Cardiac muscle cell (in vitro differentiated cells and primary cell): ENCODE results near the gene IL1RAPL1. TPM values are rescaled to one million over a fixed set of nuclear protein-coding genes. Genes with fewer than 3 reads are reported as not detected.
A peak's percentile ranks its signal among the peaks of the same experiment; 100 is the strongest.
"Not testable (repeated sequence)": the region's sequence is repeated elsewhere in the genome, so short reads cannot be mapped to it uniquely, and the experiment has no call there.

ENCODE experiments used
- DNase-seq, 2 donors: peaks; one replicate each; pipeline versions ENCODE4 v3.0.0 to v3.0.0-alpha.2; 2010 to 2017; ENCODE audit warnings: low read depth in 1 of 2, low spot score in 1 of 2
- H3K27ac ChIP-seq: fragments of 200-600 bp; sonication (generic); 2 replicates; pipeline ENCODE4 v1.5.1; 2016
- H3K27me3 ChIP-seq: fragments of 200-600 bp; sonication (generic); 2 replicates; pipeline ENCODE4 v1.6.0; 2016; ENCODE audit warnings: control low read depth
- H3K36me3 ChIP-seq: fragments of 200-600 bp; sonication (generic); 2 replicates; pipeline ENCODE4 v1.5.1; 2016; ENCODE audit warnings: control low read depth
- H3K4me1 ChIP-seq: fragments of 200-600 bp; sonication (generic); 2 replicates; pipeline ENCODE4 v1.8.1; 2017; ENCODE audit warnings: low read depth, mild to moderate bottlenecking, mixed run types
- H3K4me3 ChIP-seq: fragments of 200-600 bp; sonication (generic); 2 replicates; pipeline ENCODE4 v1.5.1; 2016; ENCODE audit warnings: mild to moderate bottlenecking
- H3K9me3 ChIP-seq: fragments of 200-600 bp; sonication (generic); 2 replicates; pipeline ENCODE4 v1.5.1; 2017; ENCODE audit warnings: low read depth, mild to moderate bottlenecking, control low read depth
- polyA plus RNA-seq: library from polyadenylated mRNA; unstranded; fragments of >200 nt; fragmentation: Nextera tagmentation; extraction: Ambion mirVana; gene quantifications from 2 replicates; pipeline ENCODE4 v1.2.1, GENCODE V29; 2016
- total RNA-seq: library from RNA; depleted of rRNA; stranded (reverse); fragments of >200 nt; gene quantifications from 2 replicates; pipeline ENCODE4 v1.2.3, GENCODE V29; 2016
- TF ChIP-seq, protein P1 (sequence below): IDR thresholded peaks from 2 replicates; pipeline ENCODE4 v1.5.1; 2012; ENCODE audit warnings: low read depth, mild to moderate bottlenecking, low read length

Gene IL1RAPL1
- total and polyA plus RNA-seq, 2 experiments from 2014 or later = 3.2 to 4.2 TPM

DNA sequence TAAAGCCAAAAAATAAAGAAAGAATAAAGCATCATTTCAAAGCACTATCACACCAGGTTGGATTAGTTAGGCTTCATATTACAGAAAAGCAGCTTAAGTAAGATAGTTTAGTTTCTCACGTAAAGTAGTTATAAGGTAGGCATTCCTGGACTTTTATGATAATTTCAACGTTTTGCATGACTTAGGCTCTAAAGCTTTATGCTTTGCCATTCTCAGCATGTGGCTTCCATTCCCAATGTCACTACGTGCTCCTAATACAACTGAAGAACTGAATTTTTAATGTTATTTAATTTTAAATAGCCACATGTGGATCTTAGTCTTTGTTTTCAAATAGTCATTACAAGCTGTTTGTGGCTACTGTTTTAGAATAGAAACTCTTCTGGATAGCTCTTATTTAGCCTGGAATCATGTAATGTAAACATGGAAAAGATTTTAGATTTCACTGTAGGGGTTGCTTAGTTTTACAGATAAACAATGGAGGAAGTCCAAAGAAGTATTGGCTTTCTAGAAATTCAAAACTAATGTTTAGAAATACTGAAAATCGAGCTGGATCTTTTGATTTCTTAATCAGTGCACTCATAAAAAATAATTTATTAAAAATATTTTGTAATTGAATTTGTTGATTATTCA is 710.0 kb downstream of the IL1RAPL1 start:
- TF ChIP-seq, protein P1, sequence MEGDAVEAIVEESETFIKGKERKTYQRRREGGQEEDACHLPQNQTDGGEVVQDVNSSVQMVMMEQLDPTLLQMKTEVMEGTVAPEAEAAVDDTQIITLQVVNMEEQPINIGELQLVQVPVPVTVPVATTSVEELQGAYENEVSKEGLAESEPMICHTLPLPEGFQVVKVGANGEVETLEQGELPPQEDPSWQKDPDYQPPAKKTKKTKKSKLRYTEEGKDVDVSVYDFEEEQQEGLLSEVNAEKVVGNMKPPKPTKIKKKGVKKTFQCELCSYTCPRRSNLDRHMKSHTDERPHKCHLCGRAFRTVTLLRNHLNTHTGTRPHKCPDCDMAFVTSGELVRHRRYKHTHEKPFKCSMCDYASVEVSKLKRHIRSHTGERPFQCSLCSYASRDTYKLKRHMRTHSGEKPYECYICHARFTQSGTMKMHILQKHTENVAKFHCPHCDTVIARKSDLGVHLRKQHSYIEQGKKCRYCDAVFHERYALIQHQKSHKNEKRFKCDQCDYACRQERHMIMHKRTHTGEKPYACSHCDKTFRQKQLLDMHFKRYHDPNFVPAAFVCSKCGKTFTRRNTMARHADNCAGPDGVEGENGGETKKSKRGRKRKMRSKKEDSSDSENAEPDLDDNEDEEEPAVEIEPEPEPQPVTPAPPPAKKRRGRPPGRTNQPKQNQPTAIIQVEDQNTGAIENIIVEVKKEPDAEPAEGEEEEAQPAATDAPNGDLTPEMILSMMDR = no peak
- H3K4me3 ChIP-seq = no peak overlapping the region
- H3K27me3 ChIP-seq = no peaks in the 10 kb centered on the region
- no peaks in the 10 kb centered on the region for H3K9me3 ChIP-seq
- H3K4me1 ChIP-seq = no peaks in the 10 kb centered on the region
- H3K27ac ChIP-seq = no peak overlapping the region
- no peak for DNase-seq
- H3K36me3 ChIP-seq = no peaks in the 10 kb centered on the region

DNA sequence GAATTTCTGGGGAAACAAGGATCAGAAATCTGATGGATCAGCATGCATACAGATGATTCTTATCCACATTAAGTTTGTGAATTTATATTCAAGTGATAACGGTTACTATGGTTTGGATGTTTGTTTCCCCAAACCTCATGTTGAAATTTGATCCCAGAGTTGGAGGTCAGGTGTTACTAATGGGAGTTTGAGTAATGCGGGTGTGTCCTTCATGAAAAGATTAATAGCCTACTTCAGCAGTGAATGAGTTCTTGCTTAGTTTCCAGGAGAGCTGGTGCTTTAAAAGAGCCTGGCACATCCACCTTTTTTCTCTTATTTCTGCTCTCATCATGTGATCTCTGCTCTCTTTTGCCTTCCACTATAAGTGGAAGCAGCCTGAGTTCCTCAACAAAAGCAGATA is 712.4 kb downstream of the IL1RAPL1 start:
- no peaks in the 10 kb centered on the region for H3K9me3 ChIP-seq
- H3K27ac ChIP-seq = no peak overlapping the region
- no peaks in the 10 kb centered on the region for H3K4me1 ChIP-seq
- TF ChIP-seq, protein P1 = no peak
- no peak for DNase-seq
- no peak overlapping the region for H3K4me3 ChIP-seq
- no peaks in the 10 kb centered on the region for H3K36me3 ChIP-seq
- no peaks in the 10 kb centered on the region for H3K27me3 ChIP-seq

DNA sequence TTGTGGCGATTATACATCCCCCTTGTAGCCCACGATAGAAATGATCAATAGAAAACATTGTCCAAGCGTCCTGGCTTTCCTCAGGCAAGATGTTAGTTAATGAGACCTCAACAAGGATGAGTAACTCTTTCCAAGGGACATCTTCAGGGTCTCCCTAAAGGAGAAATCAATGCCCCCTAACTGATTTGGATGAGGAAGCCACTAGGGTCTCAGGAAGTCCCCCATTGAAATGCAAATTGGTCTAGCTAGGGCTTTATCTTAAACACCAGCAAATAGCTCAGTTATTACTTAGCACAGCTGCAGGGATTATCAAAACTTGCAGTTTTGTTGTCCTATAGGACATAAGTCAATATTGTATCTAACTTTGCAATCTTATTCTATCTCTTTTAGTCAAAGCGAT is 721.5 kb downstream of the IL1RAPL1 start:
- DNase-seq = no peak
- Histone ChIP-seq H3K4me3 (no peak overlapping the region), H3K4me1 (no peaks in the 10 kb centered on the region), H3K27ac (no peak overlapping the region), H3K27me3 (no peaks in the 10 kb centered on the region), H3K36me3 (no peaks in the 10 kb centered on the region), H3K9me3 (no peaks in the 10 kb centered on the region)
- TF ChIP-seq, protein P1 = no peak

DNA sequence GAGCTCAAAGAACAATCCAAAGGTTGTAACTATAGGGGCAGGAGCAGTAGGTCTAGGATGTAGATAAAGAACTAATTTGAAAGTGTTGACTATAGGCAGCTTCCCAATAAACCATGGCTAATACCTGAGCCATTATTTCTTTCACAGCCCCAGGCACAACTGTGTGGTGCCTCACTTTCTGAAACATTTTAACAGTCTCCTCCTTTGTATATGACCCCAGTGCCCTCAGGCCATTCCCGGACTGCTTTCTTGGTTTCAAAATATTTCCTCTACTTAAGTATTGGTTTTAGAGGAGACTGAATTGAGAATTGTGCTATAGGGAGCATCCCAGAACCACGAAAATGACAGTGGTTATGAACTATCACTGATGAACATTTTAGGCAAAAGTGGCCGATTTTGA is 728.7 kb downstream of the IL1RAPL1 start:
- H3K4me1 ChIP-seq = no peaks in the 10 kb centered on the region
- TF ChIP-seq, protein P1 = no peak
- H3K27me3 ChIP-seq = no peaks in the 10 kb centered on the region
- no peaks in the 10 kb centered on the region for H3K36me3 ChIP-seq
- no peak overlapping the region for H3K4me3 ChIP-seq
- DNase-seq = no peak
- H3K27ac ChIP-seq = no peak overlapping the region
- no peaks in the 10 kb centered on the region for H3K9me3 ChIP-seq

DNA sequence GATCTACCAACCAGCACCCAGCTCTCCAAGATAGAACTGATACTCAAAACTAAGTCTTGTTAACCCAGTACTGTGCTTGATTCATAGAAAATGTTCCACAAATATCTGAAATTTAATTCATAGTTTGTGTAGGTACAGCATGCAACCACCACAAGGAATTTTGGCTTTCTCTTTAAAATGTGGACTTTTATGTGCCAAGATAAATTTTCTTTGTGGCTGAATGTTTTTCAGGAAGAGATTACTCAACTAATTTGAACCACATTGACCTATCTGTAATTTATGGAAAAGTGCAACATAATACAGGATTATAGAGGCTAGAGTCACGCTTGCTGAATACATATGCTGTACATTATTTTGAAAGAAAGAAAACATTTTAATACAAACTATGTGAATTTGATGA is 730.8 kb downstream of the IL1RAPL1 start:
- H3K27ac ChIP-seq = no peak overlapping the region
- H3K4me3 ChIP-seq = no peak overlapping the region
- no peaks in the 10 kb centered on the region for H3K36me3 ChIP-seq
- no peaks in the 10 kb centered on the region for H3K27me3 ChIP-seq
- TF ChIP-seq, protein P1 = no peak
- no peaks in the 10 kb centered on the region for H3K4me1 ChIP-seq
- peak in 1 of 2 donors; percentile 30 for DNase-seq
- no peaks in the 10 kb centered on the region for H3K9me3 ChIP-seq

DNA sequence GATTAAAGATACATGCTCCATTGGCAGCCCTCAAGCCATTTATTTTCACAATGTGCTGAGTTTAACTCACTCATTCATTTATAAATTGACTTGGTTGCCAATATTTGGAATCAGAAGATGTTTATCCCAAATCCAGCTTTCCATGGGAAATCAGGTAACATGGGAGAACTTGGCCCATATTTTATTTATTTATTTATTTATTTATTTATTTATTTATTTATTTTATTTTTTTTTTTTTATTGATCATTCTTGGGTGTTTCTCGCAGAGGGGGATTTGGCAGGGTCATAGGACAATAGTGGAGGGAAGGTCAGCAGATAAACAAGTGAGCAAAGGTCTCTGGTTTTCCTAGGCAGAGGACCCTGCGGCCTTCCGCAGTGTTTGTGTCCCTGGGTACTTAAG is 745.2 kb downstream of the IL1RAPL1 start:
- not testable (repeated sequence) for H3K36me3 ChIP-seq, H3K9me3 ChIP-seq, H3K27ac ChIP-seq, DNase-seq, H3K4me1 ChIP-seq, H3K4me3 ChIP-seq, H3K27me3 ChIP-seq

DNA sequence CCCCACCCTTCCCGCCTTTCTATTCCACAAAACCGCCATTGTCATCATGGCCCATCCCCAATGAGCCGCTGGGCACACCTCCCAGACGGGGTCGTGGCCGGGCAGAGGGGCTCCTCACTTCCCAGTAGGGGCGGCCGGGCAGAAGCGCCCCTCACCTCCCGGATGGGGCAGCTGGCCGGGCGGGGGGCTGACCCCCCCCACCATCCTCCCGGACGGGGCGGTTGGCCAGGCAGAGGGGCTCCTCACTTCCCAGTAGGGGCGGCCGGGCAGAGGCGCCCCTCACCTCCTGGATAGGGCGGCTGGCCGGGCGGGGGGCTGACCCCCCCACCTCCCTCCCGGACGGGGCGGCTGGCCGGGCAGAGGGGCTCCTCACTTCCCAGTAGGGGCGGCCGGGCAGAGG is 745.8 kb downstream of the IL1RAPL1 start:
- H3K27ac ChIP-seq, H3K27me3 ChIP-seq, DNase-seq, H3K9me3 ChIP-seq, H3K36me3 ChIP-seq, H3K4me1 ChIP-seq, H3K4me3 ChIP-seq: not testable (repeated sequence)
